IPS-18a (cell line): ENCODE measurements around the gene TSPAN9.

Experiments used
- H3K27ac ChIP-seq: one replicate; pipeline ENCODE4 v1.5.1; 2013; ENCODE audit warnings: low read length
- H3K27me3 ChIP-seq: one replicate; pipeline ENCODE4 v1.6.1; 2013; ENCODE audit warnings: mild to moderate bottlenecking, low read length; ENCODE audit not compliant: control insufficient read depth, insufficient read depth
- H3K36me3 ChIP-seq: one replicate; pipeline ENCODE4 v1.6.1; 2013; ENCODE audit warnings: low read depth, low read length; ENCODE audit not compliant: control insufficient read depth
- H3K4me1 ChIP-seq: one replicate; pipeline ENCODE4 v1.6.1; 2013; ENCODE audit warnings: low read depth, low read length; ENCODE audit not compliant: control insufficient read depth
- H3K4me3 ChIP-seq: one replicate; pipeline ENCODE4 v1.5.1; 2013; ENCODE audit warnings: low read length
- H3K9ac ChIP-seq: one replicate; pipeline ENCODE4 v1.6.1; 2013; ENCODE audit warnings: mild to moderate bottlenecking, low read length, moderate library complexity
- H3K9me3 ChIP-seq: one replicate; pipeline ENCODE4 v1.6.1; 2013; ENCODE audit warnings: low read depth, low read length; ENCODE audit not compliant: control insufficient read depth

TSPAN9 gene

DNA sequence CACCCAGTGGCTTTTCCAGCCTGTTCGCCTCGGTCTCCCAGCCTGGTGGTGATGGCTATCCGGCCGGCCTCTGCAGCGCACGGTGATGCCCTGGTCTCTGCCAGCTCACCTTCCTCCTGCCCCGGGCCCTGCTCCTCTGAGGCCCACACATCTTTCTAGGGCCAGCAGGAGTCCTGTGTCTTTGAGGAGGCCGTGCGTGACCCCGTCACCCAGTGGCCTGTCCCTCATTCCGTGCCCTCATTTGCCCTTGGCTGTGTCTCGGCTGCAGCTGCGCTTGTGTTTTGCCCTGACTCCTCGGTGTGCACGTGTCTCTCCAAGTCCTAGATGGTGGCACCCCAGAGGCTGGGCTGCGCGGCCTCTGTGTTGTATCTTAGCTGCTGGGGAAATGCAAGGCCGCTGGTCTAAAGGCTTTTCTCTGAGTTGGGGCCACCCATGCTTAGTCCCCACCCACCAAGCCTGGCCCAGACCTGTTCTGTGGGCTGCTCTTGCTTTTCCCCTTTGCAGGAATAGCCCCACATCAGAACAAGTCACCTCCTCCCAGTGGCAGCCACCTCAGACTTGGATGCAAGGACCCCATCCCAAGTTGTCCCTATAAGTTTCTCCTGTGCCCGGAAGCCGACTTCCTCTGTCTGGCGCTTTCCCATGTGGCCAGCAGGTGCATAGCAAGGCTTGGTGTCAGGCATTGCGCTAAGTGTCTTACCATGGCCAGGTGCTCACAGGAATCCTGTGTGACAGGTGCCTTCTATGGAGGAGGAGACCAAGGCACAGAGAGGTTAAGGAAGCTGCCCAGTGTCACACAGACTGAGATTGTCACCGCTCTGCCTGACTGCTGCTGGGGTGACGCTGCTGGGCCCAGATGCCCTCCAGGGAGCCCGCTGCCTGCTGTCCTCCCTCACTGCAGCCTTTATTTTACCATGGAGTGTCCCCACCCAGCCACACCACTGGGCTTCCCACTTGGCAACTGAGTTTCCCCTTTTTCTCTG is 64.5 kb downstream of the TSPAN9 start:
- Histone ChIP-seq H3K9me3 (no peaks in the 10 kb centered on the region), H3K27me3 (no peaks in the 10 kb centered on the region), H3K27ac (no peak overlapping the region), H3K4me1 (peaks cover 20% of the 10 kb centered on the region), H3K36me3 (no peaks in the 10 kb centered on the region), H3K4me3 (no peak overlapping the region), H3K9ac (no peak overlapping the region)

DNA sequence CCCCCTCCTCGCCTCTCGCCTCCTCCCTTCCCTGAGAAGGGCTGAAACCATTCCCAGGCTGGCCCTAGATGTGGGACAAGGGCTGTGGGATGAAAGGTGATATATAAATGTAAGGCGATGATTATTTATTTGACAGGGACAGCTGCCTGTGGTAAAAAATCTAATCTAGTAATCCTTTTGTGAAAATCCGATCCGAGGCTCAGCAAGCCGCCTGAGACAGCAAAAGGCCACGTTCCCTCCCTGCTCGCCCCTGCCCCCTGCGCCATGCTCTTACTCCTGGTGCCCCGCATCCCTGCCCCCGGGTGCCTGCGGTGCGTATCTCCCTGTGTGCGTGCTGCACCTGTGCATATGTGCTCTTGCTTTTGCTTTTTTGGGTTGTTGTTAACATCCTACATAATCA is 65.2 kb downstream of the TSPAN9 start:
- Histone ChIP-seq H3K9me3 (no peaks in the 10 kb centered on the region), H3K27ac (no peak overlapping the region), H3K9ac (no peak overlapping the region), H3K36me3 (no peaks in the 10 kb centered on the region), H3K4me1 (peaks cover 15% of the 10 kb centered on the region), H3K27me3 (no peaks in the 10 kb centered on the region), H3K4me3 (no peak overlapping the region)

DNA sequence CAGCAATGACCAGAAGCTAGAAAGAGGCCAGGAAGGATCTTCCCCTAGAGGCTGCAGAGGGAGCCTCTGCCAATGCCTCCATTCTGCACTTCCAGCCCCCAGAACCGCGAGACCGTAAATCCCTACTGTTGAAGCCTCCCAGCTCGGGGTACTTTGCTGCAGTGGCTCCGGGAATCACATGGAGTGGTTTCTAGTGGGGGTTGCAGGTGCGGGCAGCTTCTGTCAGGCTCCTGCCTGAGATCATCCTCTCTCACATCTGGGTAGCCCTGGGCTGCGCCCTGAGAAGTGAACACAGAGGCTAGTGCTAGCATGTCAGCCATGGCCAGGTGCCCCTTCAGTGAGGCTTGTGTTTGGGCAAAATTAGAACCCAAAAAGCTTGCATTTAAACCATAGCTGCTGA is 67.3 kb downstream of the TSPAN9 start:
- no peaks in the 10 kb centered on the region for H3K36me3 ChIP-seq
- peaks cover 8% of the 10 kb centered on the region for H3K4me1 ChIP-seq
- no peaks in the 10 kb centered on the region for H3K9me3 ChIP-seq

DNA sequence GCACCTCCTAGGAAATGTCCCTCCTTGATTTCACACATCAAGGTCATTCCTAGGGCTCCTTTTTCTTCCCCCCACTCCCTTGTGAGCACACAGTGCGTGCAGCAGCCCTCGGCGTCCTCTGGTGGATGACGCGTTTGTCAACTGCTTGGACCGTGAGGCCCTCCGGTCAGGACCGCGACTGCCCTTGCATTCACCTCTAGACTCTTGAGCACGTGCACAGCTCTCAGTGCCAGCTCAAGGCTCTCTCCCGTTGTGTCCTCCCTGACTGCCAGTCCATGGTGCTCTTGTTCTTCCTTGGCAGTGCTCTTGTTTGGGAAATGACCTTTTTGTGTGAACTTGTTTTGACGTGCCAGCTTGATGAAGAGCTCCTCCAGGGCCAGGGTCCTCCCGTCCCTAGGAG is 67.9 kb downstream of the TSPAN9 start:
- H3K9ac ChIP-seq = no peak overlapping the region
- H3K36me3 ChIP-seq = no peaks in the 10 kb centered on the region
- H3K9me3 ChIP-seq = no peaks in the 10 kb centered on the region
- peaks cover 8% of the 10 kb centered on the region for H3K4me1 ChIP-seq
- H3K27ac ChIP-seq = no peak overlapping the region
- H3K4me3 ChIP-seq = no peak overlapping the region
- no peaks in the 10 kb centered on the region for H3K27me3 ChIP-seq

More for the DNA sequence above, 67.3 kb downstream of the TSPAN9 start:
- Histone ChIP-seq H3K9ac (no peak overlapping the region), H3K27ac (no peak overlapping the region), H3K27me3 (no peaks in the 10 kb centered on the region), H3K4me3 (no peak overlapping the region)

DNA sequence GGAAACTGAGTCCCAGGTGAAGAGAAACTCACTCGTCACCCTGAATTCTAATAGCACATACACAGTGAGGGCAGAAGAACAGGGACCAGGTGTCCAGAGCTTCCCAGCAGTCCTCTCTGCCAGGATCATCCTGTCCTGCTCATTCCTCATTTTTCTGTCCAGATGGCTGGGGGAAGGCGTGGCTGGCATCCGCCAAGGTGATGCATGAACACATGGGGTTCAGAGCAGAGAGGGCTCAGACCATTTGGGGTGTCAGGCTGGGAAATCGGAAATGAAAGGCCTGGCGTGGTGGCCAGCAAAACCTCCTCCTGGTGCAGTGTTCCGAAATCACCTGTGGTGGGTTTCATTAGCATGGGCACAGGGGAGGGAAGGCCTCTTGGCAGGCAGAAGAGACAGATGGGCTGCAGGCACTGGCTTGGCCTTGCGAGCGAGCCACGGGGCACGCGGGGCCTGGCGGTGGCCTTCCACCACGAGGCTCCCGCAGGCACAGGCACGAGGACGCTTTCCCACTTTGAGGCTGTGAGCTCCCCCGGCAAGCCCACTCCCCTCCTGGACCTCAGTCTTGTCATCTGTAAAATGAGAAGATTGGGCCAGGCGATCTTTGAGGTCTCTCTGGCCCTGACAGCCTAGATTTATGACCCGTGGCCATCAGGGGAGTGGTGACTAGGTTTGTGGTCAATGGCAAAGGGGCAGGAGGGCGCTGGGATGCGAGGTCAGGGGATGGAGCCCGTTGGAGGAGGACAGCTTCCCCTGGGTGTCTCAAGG is 68.5 kb downstream of the TSPAN9 start:
- H3K9me3 ChIP-seq = no peaks in the 10 kb centered on the region
- peaks cover 11% of the 10 kb centered on the region for H3K4me1 ChIP-seq
- no peak overlapping the region for H3K4me3 ChIP-seq
- H3K9ac ChIP-seq = no peak overlapping the region
- H3K36me3 ChIP-seq = no peaks in the 10 kb centered on the region
- H3K27ac ChIP-seq = no peak overlapping the region
- no peaks in the 10 kb centered on the region for H3K27me3 ChIP-seq

DNA sequence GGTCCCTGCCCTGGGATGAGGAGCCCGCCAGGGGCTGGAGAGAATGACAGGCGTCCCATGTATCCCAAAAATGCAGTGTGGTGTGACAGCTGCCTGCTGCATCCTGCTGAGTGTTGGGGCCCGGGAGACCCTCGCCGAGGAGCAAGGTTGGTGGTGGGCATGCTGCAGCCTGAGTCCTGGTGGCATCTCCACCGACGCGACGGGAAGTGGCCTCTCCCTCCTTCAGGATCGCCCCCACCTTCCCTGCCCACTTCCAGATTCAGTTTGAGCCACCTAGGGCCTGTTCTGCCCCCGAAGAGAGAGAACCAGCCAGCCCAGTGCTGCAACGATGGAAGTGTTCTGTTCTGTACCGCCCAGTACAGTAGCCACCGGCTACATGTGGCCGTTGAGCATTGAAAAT is 70.1 kb downstream of the TSPAN9 start:
- Histone ChIP-seq H3K4me3 (no peak overlapping the region), H3K9ac (no peak overlapping the region), H3K9me3 (no peaks in the 10 kb centered on the region), H3K27me3 (no peaks in the 10 kb centered on the region), H3K36me3 (no peaks in the 10 kb centered on the region), H3K4me1 (peaks cover 25% of the 10 kb centered on the region), H3K27ac (no peak overlapping the region)

DNA sequence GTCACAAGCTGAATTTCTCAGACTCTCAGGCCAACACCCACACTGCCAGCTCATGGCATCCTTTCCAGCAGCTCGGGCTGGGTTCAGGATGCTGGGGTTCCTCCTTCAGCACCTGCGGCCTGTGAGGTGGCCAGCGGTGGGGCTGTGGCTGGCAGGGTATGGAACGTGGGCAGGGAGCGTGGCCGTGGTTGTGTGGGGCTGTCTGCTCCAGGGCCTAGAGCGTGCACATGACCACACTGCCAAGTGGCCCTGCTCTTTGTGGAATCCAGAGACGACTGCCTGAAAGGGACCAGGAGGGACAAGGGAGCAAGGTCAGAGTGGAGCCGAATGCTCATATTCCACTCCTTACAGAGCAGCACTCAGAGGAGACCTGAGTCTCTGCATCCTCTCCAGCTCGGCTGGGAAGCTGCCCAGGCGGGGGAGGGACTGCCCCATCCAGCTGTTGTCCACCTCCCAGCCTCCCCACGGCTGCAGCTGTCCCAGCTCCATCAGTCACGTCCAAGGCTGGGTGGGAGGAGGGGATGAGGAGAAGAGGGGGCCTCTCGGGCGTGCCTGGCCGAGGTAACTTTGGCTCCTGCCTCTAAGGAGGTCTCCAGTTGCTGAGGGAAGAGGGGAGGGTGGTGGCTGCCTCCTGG is 71.3 kb downstream of the TSPAN9 start:
- Histone ChIP-seq H3K27ac (no peak overlapping the region), H3K36me3 (no peaks in the 10 kb centered on the region), H3K4me3 (no peak overlapping the region), H3K4me1 (peaks cover 25% of the 10 kb centered on the region), H3K9me3 (no peaks in the 10 kb centered on the region), H3K9ac (no peak overlapping the region), H3K27me3 (no peaks in the 10 kb centered on the region)

DNA sequence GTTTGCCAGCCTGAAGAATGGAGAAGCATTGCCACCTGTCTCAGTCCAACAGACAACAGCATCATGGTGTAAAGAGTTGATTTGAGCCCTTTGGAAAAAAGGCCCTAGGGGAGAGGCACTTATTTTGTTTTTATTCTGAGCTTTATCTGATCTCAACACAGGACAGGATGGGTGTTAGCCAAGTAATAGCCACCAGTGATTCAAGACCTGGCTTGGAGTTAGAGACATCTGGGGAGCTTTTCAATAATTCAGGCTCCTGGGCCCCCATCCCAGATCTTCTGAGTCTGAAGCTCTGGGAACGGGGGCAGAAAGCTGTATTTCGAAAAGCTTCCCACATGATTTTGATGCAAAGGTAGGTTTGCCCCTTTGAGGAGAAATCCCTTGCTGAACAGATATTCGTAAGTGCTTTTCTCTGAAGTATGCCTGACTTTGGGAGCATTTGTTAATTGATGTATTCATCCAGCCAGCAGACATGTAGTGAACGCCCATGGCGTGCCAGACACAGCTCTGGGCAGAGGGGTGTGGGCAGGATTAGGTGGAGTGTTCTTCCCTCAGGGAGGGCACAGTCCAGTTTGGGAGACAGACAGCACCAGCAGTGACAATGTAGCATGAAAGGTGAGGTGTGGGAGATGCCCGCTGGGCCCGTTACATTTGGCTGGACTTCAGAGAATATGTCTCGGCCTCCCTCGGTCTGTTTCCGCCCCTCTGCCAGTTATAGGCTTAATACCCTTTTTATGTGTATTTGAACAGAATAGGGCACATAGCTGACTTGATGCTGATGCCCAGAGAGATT is 72.5 kb downstream of the TSPAN9 start:
- Histone ChIP-seq H3K4me3 (no peak overlapping the region), H3K27me3 (no peaks in the 10 kb centered on the region), H3K9me3 (no peaks in the 10 kb centered on the region), H3K4me1 (peaks cover 25% of the 10 kb centered on the region), H3K9ac (no peak overlapping the region), H3K27ac (no peak overlapping the region), H3K36me3 (no peaks in the 10 kb centered on the region)

DNA sequence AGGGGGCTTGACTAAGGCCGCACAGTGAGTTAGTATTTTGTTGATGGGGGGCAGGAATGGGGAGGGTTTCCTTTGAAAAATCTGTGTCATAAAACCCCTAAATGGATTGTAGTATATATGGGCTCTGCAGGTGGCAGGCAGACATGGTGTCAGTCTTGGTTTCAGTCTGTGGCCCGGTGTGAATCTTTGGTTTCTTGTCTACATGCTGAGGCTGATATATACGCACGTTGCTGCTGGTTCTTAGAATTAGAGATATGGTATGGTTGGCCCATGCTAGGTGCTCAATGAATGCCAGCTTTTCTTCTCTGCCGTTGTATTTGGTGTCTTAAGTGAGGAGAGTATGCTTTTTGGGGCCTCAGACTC is 73.1 kb downstream of the TSPAN9 start:
- H3K9me3 ChIP-seq = no peaks in the 10 kb centered on the region
- H3K27me3 ChIP-seq = no peaks in the 10 kb centered on the region
- peaks cover 25% of the 10 kb centered on the region for H3K4me1 ChIP-seq
- H3K36me3 ChIP-seq = no peaks in the 10 kb centered on the region
- no peak overlapping the region for H3K27ac ChIP-seq
- no peak overlapping the region for H3K9ac ChIP-seq
- no peak overlapping the region for H3K4me3 ChIP-seq

DNA sequence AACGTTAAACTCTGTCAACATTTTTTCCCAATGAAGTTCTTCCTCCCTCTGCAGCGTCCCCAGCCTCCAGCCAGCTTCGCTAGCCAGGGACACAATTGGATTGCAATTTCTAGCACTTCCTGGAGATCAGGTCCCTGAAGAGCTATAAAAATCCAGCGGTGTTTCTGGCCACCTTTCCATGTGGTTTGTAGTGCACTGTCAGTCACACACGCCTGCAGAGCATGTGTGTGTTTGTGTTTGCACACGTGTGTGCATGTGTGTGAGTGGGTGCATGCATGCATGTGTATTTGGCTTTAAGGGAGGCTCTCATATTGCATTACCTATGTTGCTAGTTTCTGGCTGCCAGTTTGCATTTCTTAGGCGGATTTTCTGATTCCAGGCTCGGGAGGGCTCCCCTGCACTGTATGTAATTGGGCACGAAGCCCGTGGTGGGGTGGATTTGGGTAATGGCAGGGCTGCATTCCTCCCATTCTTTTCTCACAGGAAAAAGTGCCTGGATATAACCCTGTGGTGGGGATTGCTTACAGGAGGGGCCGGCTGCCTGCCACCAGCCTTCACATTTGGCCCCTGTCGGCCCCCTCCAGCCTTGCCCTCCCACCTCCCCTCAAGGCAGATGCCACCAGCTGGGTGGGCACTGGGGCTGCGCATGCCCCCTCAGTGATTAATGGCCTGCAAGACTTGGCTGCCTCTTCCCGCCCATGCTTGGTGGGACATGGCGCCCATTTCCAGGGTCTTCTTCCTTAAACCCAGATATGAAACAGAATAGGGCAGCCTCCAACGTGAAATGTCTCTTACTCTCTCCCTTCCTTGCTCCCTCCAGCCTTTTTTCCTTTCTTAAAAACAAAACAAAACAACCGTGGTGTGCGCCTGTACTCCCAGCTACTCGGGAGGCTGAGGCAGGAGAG is 74.0 kb downstream of the TSPAN9 start:
- H3K36me3 ChIP-seq = no peaks in the 10 kb centered on the region
- H3K9ac ChIP-seq = no peak overlapping the region
- no peak overlapping the region for H3K4me3 ChIP-seq
- no peaks in the 10 kb centered on the region for H3K27me3 ChIP-seq
- H3K9me3 ChIP-seq = no peaks in the 10 kb centered on the region
- no peak overlapping the region for H3K27ac ChIP-seq
- peaks cover 32% of the 10 kb centered on the region for H3K4me1 ChIP-seq
